PFSK-1 (cell line): ENCODE results near the gene BORA.

ENCODE experiments used
- FOXP2 ChIP-seq: optimal IDR thresholded peaks from 2 replicates; pipeline ENCODE3; 2011; ENCODE audit warnings: borderline replicate concordance, control low read depth, inconsistent platforms; ENCODE audit not compliant: insufficient read depth; ENCODE audit errors: extremely low read length, extremely low read depth
- POLR2AphosphoS5 ChIP-seq: IDR thresholded peaks from 2 replicates; pipeline ENCODE4 v1.6.1; 2012; ENCODE audit warnings: low read depth, mild to moderate bottlenecking, control low read depth, low read length, moderate library complexity
- REST ChIP-seq, 2 experiments: IDR thresholded peaks; 2 replicates each; pipeline versions ENCODE4 v1.6.1 to v1.8.0; 2011 to 2012; ENCODE audit warnings: low read depth in 2 of 2, low read length in 2 of 2, control low read depth in 1 of 2, inconsistent platforms in 1 of 2, mild to moderate bottlenecking in 1 of 2, moderate library complexity in 1 of 2; ENCODE audit not compliant: insufficient read depth in 1 of 2
- SIN3A ChIP-seq: IDR thresholded peaks from 2 replicates; pipeline ENCODE4 v1.6.1; 2012; ENCODE audit warnings: mild to moderate bottlenecking, low read length, moderate library complexity, borderline replicate concordance; ENCODE audit not compliant: insufficient read depth
- TAF1 ChIP-seq: IDR thresholded peaks from 2 replicates; pipeline ENCODE4 v1.6.1; 2012; ENCODE audit warnings: low read length, control low read depth, borderline replicate concordance; ENCODE audit not compliant: insufficient read depth

GRCh38 chr13:72696579-72696978 lies 31.1 kb upstream of the BORA start:
- no peak for TF ChIP-seq POLR2AphosphoS5
- TF ChIP-seq REST (IDR thresholded peaks at IDR 0.05; ENCODE audit: insufficient read depth in 1 of 2, low read depth in 2 of 2, low read length in 2 of 2): no peak
- TF ChIP-seq TAF1: no peak
- no peak for TF ChIP-seq SIN3A
- TF ChIP-seq FOXP2: no peak
